Hepatocyte (in vitro differentiated cells): ENCODE results near the gene WNK2. TPM values are rescaled to one million over a fixed set of nuclear protein-coding genes. Genes with fewer than 3 reads are reported as not detected.
"Not testable (repeated sequence)": the region's sequence is repeated elsewhere in the genome, so short reads cannot be mapped to it uniquely, and the experiment has no call there.

ENCODE experiments used
- DNase-seq: peaks from one replicate; pipeline ENCODE4 v3.0.0-alpha.2; 2016; ENCODE audit warnings: low spot score
- H2AFZ ChIP-seq: fragments of 200-600 bp; sonication (generic); 2 replicates; pipeline ENCODE4 v1.6.0; 2016; ENCODE audit warnings: antibody characterized with exemption, mild to moderate bottlenecking
- H3K27ac ChIP-seq: fragments of 200-600 bp; sonication (generic); 2 replicates; pipeline ENCODE4 v1.5.1; 2016; ENCODE audit warnings: mild to moderate bottlenecking
- H3K27me3 ChIP-seq: fragments of 200-600 bp; sonication (generic); 2 replicates; pipeline ENCODE4 v1.6.1; 2016
- H3K36me3 ChIP-seq: fragments of 200-600 bp; sonication (generic); replicated peaks from 2 replicates; pipeline ENCODE4 v1.5.1; 2016; ENCODE audit warnings: low read depth; ENCODE audit not compliant: insufficient read depth
- H3K4me1 ChIP-seq: fragments of 200-600 bp; sonication (generic); 2 replicates; pipeline ENCODE4 v1.5.1; 2016; ENCODE audit warnings: mild to moderate bottlenecking, moderate library complexity; ENCODE audit not compliant: insufficient read depth
- H3K4me2 ChIP-seq: fragments of 200-600 bp; sonication (generic); 2 replicates; pipeline ENCODE4 v1.6.0; 2016
- H3K4me3 ChIP-seq: fragments of 200-600 bp; sonication (generic); 2 replicates; pipeline ENCODE4 v1.5.1; 2016; ENCODE audit warnings: mild to moderate bottlenecking
- H3K79me2 ChIP-seq: fragments of 200-600 bp; sonication (generic); 2 replicates; pipeline ENCODE4 v1.6.0; 2017; ENCODE audit warnings: mild to moderate bottlenecking
- H3K9me2 ChIP-seq: fragments of 200-600 bp; sonication (generic); replicated peaks from 2 replicates; pipeline ENCODE4 v1.6.0; 2017; ENCODE audit warnings: mild to moderate bottlenecking; ENCODE audit not compliant: insufficient read depth
- H3K9me3 ChIP-seq: fragments of 200-600 bp; sonication (generic); 2 replicates; pipeline ENCODE4 v1.5.1; 2016; ENCODE audit warnings: low read depth, mild to moderate bottlenecking
- H4K20me1 ChIP-seq: fragments of 200-600 bp; sonication (generic); 2 replicates; pipeline ENCODE4 v1.6.0; 2016; ENCODE audit warnings: mild to moderate bottlenecking; ENCODE audit not compliant: insufficient read depth, poor library complexity, severe bottlenecking
- CTCF ChIP-seq: fragments of 200-600 bp; sonication (generic); IDR thresholded peaks from 2 replicates; pipeline ENCODE4 v1.5.1; 2016; ENCODE audit warnings: antibody characterized with exemption, mild to moderate bottlenecking; ENCODE audit not compliant: poor library complexity
- EZH2 ChIP-seq: fragments of 200-600 bp; sonication (generic); IDR thresholded peaks from 2 replicates; pipeline ENCODE4 v1.6.1; 2016; ENCODE audit warnings: antibody characterized with exemption, mild to moderate bottlenecking, borderline replicate concordance
- EZH2phosphoT487 ChIP-seq: fragments of 200-600 bp; sonication (generic); IDR thresholded peaks from one replicate; pipeline ENCODE4 v1.6.1; 2018; ENCODE audit warnings: antibody characterized with exemption, mild to moderate bottlenecking, low read depth, moderate library complexity; ENCODE audit not compliant: unreplicated experiment, severe bottlenecking
- WGBS: methylation state at CpG from one replicate; pipeline ENCODE4 v1.1.6; 2016; ENCODE audit warnings: low lambda C conversion rate; ENCODE audit errors: missing lambda C conversion rate; 5-methylcytosine and 5-hydroxymethylcytosine counted together
- polyA plus RNA-seq: library from polyadenylated mRNA; unstranded; fragments of >200 nt; fragmentation: Nextera tagmentation; extraction: Ambion mirVana; gene quantifications from 2 replicates; pipeline ENCODE4 v1.2.1, GENCODE V29; 2016
- total RNA-seq: library from RNA; depleted of rRNA; stranded (reverse); fragments of >200 nt; gene quantifications from 2 replicates; pipeline ENCODE4 v1.2.3, GENCODE V29; 2014

The WNK2 gene
- total and polyA plus RNA-seq, 2 experiments from 2014 or later = 8.9 to 13.5 TPM

GRCh38 chr9:93141771-93142483 is 42.0 kb upstream of the WNK2 start:
- H3K27ac ChIP-seq = no peak overlapping the region
- WGBS = 93% methylated on average over 8 of the region's 8 CpGs

GRCh38 chr9:93143830-93144530 is 40.0 kb upstream of the WNK2 start:
- no peak for DNase-seq
- no peaks in the 10 kb centered on the region for H3K4me1 ChIP-seq
- WGBS = 83% methylated on average over 15 of the region's 15 CpGs
- no peaks in the 10 kb centered on the region for H3K9me2 ChIP-seq
- no peak overlapping the region for H3K4me2 ChIP-seq
- H3K9me3 ChIP-seq = no peaks in the 10 kb centered on the region
- H3K36me3 ChIP-seq = no peaks in the 10 kb centered on the region
- no peaks in the 10 kb centered on the region for H3K27me3 ChIP-seq
- no peak for TF ChIP-seq EZH2
- TF ChIP-seq CTCF = no peak
- TF ChIP-seq EZH2phosphoT487 = no peak
- no peak overlapping the region for H3K4me3 ChIP-seq
- no peak overlapping the region for H3K27ac ChIP-seq
- H2AFZ ChIP-seq = no peak overlapping the region
- H3K79me2 ChIP-seq = no peaks in the 10 kb centered on the region
- H4K20me1 ChIP-seq = no peaks in the 10 kb centered on the region

More at GRCh38 chr9:93141771-93142483, 42.0 kb upstream of the WNK2 start:
- Histone ChIP-seq H3K36me3 (no peaks in the 10 kb centered on the region), H3K4me1 (no peaks in the 10 kb centered on the region), H3K4me3 (no peak overlapping the region), H4K20me1 (no peaks in the 10 kb centered on the region), H3K79me2 (no peaks in the 10 kb centered on the region), H3K9me2 (no peaks in the 10 kb centered on the region), H2AFZ (no peak overlapping the region), H3K27me3 (no peaks in the 10 kb centered on the region), H3K4me2 (no peak overlapping the region), H3K9me3 (no peaks in the 10 kb centered on the region)
- TF ChIP-seq EZH2phosphoT487 (no peak), EZH2 (no peak), CTCF (no peak)
- no peak for DNase-seq

- H3K4me1 ChIP-seq, H3K36me3 ChIP-seq, H3K9me3 ChIP-seq, H2AFZ ChIP-seq, H3K9me2 ChIP-seq, DNase-seq, H3K4me2 ChIP-seq, H4K20me1 ChIP-seq, H3K27me3 ChIP-seq, H3K4me3 ChIP-seq, H3K79me2 ChIP-seq, H3K27ac ChIP-seq: not testable (repeated sequence)
- WGBS = 88% methylated on average over 6 of the region's 6 CpGs
Observed at GRCh38 chr9:93146696-93147095, 37.2 kb upstream of the WNK2 start.

- TF ChIP-seq EZH2phosphoT487 (no peak), EZH2 (no peak), CTCF (no peak)
- no peak overlapping the region for H3K27ac ChIP-seq
- no peak overlapping the region for H2AFZ ChIP-seq
- H3K4me1 ChIP-seq = no peaks in the 10 kb centered on the region
- H3K4me2 ChIP-seq = no peak overlapping the region
- no peak overlapping the region for H3K4me3 ChIP-seq
- no peaks in the 10 kb centered on the region for H3K36me3 ChIP-seq
- H4K20me1 ChIP-seq = no peaks in the 10 kb centered on the region
- H3K9me2 ChIP-seq = no peaks in the 10 kb centered on the region
- H3K27me3 ChIP-seq = no peaks in the 10 kb centered on the region
- DNase-seq = no peak
- H3K79me2 ChIP-seq = no peaks in the 10 kb centered on the region
- H3K9me3 ChIP-seq = no peaks in the 10 kb centered on the region
- 80% methylated on average over 2 of the region's 2 CpGs for WGBS
Observed at GRCh38 chr9:93147632-93148031, 36.3 kb upstream of the WNK2 start.
